GM18867 (cell line): Measurements from ENCODE around the gene IL31RA.
"Not testable (repeated sequence)": the region's sequence is repeated elsewhere in the genome, so short reads cannot be mapped to it uniquely, and the experiment has no call there.

Experiments
- ATAC-seq: cut with Tn5 transposase; IDR thresholded peaks from one replicate; pipeline ENCODE4 v1.9.1; 2021; ENCODE audit warnings: mild to moderate bottlenecking, moderate library complexity; ENCODE audit not compliant: unreplicated experiment

The IL31RA gene

GRCh38 chr5:55923865-55924500 lies 72.8 kb downstream of the IL31RA start:
- ATAC-seq: no peak

GRCh38 chr5:55924744-55925143 lies 73.6 kb downstream of the IL31RA start:
- ATAC-seq: no peak

- no peak for ATAC-seq
Measured at GRCh38 chr5:55925181-55925580, 74.0 kb downstream of the IL31RA start.

GRCh38 chr5:55925712-55926111 lies 74.6 kb downstream of the IL31RA start:
- no peak for ATAC-seq

GRCh38 chr5:55926476-55926875 lies 75.3 kb downstream of the IL31RA start:
- ATAC-seq: no peak

- ATAC-seq: no peak
Measured at GRCh38 chr5:55927861-55928655, 76.9 kb downstream of the IL31RA start.

- no peak for ATAC-seq
Measured at GRCh38 chr5:55929020-55929799, 78.1 kb downstream of the IL31RA start.

- no peak for ATAC-seq
Measured at GRCh38 chr5:55932700-55933099, 81.5 kb downstream of the IL31RA start.

- ATAC-seq: no peak
Measured at GRCh38 chr5:55933377-55934114, 82.4 kb downstream of the IL31RA start.

GRCh38 chr5:55934115-55934613 lies 83.0 kb downstream of the IL31RA start:
- no peak for ATAC-seq

- no peak for ATAC-seq
Measured at GRCh38 chr5:55934720-55935119, 83.6 kb downstream of the IL31RA start.

- ATAC-seq: no peak
Measured at GRCh38 chr5:55935371-55935770, 84.2 kb downstream of the IL31RA start.

- ATAC-seq: peak; percentile 71
Measured at GRCh38 chr5:55936100-55936693, 85.0 kb downstream of the IL31RA start.

GRCh38 chr5:55937598-55937997 lies 86.4 kb downstream of the IL31RA start:
- not testable (repeated sequence) for ATAC-seq

- ATAC-seq: not testable (repeated sequence)
Measured at GRCh38 chr5:55941154-55941553, 90.0 kb downstream of the IL31RA start.

GRCh38 chr5:55959208-55959607 lies 108.1 kb downstream of the IL31RA start:
- ATAC-seq: no peak

GRCh38 chr5:55960779-55961178 lies 109.6 kb downstream of the IL31RA start:
- ATAC-seq: no peak

GRCh38 chr5:55965525-55965924 lies 114.4 kb downstream of the IL31RA start:
- ATAC-seq: no peak

GRCh38 chr5:55966284-55966683 lies 115.1 kb downstream of the IL31RA start:
- no peak for ATAC-seq

GRCh38 chr5:55969956-55970355 lies 118.8 kb downstream of the IL31RA start:
- ATAC-seq: no peak
